NCI-H1092 treated with DMSO at 0.1 percent for 48 hours (cell line): ENCODE measurements around the gene RNF113A.
"Not testable (repeated sequence)": the region's sequence is repeated elsewhere in the genome, so short reads cannot be mapped to it uniquely, and the experiment has no call there.

ENCODE experiments used
- DNase-seq: peaks from one replicate; lab custom pipeline; 2025; lab: John Stamatoyannopoulos, UW

The RNF113A gene

GRCh38 chrX:119871599-119872395 is at the start of gene RNF113A, which contains the start of gene NDUFA1:
Gene RNF113A, minus strand, starts transcription at chrX:119871733. Its CDS starts 120 bp downstream, at chrX:119871613.
Gene NDUFA1, plus strand, starts transcription at chrX:119871832. Its CDS starts 80 bp downstream, at chrX:119871912.
- DNase-seq, result peak; percentile 91

- no peak for DNase-seq
Observed at GRCh38 chrX:119919835-119920585, 48.5 kb upstream of the RNF113A start.

- DNase-seq, result no peak
Observed at GRCh38 chrX:119917877-119918276, 46.3 kb upstream of the RNF113A start.

GRCh38 chrX:119916310-119916709 is 44.8 kb upstream of the RNF113A start:
- no peak for DNase-seq

GRCh38 chrX:119900976-119901375 is 29.4 kb upstream of the RNF113A start:
- no peak for DNase-seq

- no peak for DNase-seq
Observed at GRCh38 chrX:119899125-119899524, 27.6 kb upstream of the RNF113A start.

- no peak for DNase-seq
Observed at GRCh38 chrX:119895843-119896326, 24.4 kb upstream of the RNF113A start, which contains the start of gene AKAP14. Gene AKAP14, plus strand, starts transcription at chrX:119895893. Its CDS starts 7,331 bp downstream, at chrX:119903224.

- not testable (repeated sequence) for DNase-seq
Observed at GRCh38 chrX:119891961-119892692, 20.6 kb upstream of the RNF113A start.

GRCh38 chrX:119890626-119891025 is 19.1 kb upstream of the RNF113A start:
- not testable (repeated sequence) for DNase-seq

- DNase-seq, result peak; percentile 11
Observed at GRCh38 chrX:119887721-119888425, 16.3 kb upstream of the RNF113A start.

- DNase-seq, result no peak
Observed at GRCh38 chrX:119885554-119886428, 14.3 kb upstream of the RNF113A start.

- DNase-seq, result peak; percentile 42
Observed at GRCh38 chrX:119880552-119881437, 9.3 kb upstream of the RNF113A start.

- DNase-seq, result no peak
Observed at GRCh38 chrX:119880076-119880475, 8.5 kb upstream of the RNF113A start.

- DNase-seq, result no peak
Observed at GRCh38 chrX:119878740-119879139, 7.2 kb upstream of the RNF113A start.

GRCh38 chrX:119871245-119871598 is 311 bp downstream of the RNF113A start:
- DNase-seq, result no peak

GRCh38 chrX:119870626-119871131 is 854 bp downstream of the RNF113A start:
- peak; percentile 22 for DNase-seq

- no peak for DNase-seq
Observed at GRCh38 chrX:119853444-119853843, 18.1 kb downstream of the RNF113A start.

- DNase-seq, result peak; percentile 99
Observed at GRCh38 chrX:119852382-119853353, 18.9 kb downstream of the RNF113A start, which contains the start of gene UPF3B. Gene UPF3B, minus strand, starts transcription at chrX:119852963. Its CDS starts 35 bp downstream, at chrX:119852928.
